SU-DHL-6 (cell line): Measurements from ENCODE around the gene CTBP1.

Experiments
- H2AFZ ChIP-seq: fragments of 200-600 bp; sonication (generic); 2 replicates; pipeline ENCODE4 v1.6.1; 2014; ENCODE audit warnings: low read depth, mild to moderate bottlenecking, moderate library complexity, mixed read lengths, antibody characterized with exemption, low read length; ENCODE audit not compliant: severe bottlenecking
- H3F3A ChIP-seq: fragments of 200-600 bp; shearing (Covaris generic); 2 replicates; pipeline ENCODE4 v1.6.0; 2016; ENCODE audit warnings: antibody characterized with exemption, mild to moderate bottlenecking; ENCODE audit not compliant: insufficient read depth
- H3K27ac ChIP-seq: fragments of 200-600 bp; sonication (generic); 2 replicates; pipeline ENCODE4 v1.5.1; 2016; ENCODE audit warnings: low read depth, mild to moderate bottlenecking, low read length, moderate library complexity, mixed read lengths
- H3K27me3 ChIP-seq: fragments of 200-600 bp; sonication (generic), shearing (Covaris generic); 2 replicates; pipeline ENCODE4 v1.6.0; 2014; ENCODE audit warnings: mild to moderate bottlenecking, low read length
- H3K36me3 ChIP-seq: fragments of 200-600 bp; sonication (generic); 2 replicates; pipeline ENCODE4 v1.6.1; 2014; ENCODE audit warnings: mild to moderate bottlenecking, low read length, mixed read lengths
- H3K4me2 ChIP-seq: fragments of 300-600, 200-600 bp; shearing (Covaris generic), sonication (generic); 2 replicates; pipeline ENCODE4 v1.6.0; 2014; ENCODE audit warnings: low read length, low read depth, mild to moderate bottlenecking; ENCODE audit not compliant: poor library complexity, severe bottlenecking
- H3K4me3 ChIP-seq: fragments of 200-600 bp; sonication (generic); 2 replicates; pipeline ENCODE4 v1.5.1; 2014; ENCODE audit warnings: antibody characterized with exemption, low read length, mild to moderate bottlenecking, mixed read lengths; ENCODE audit not compliant: insufficient read depth, poor library complexity, severe bottlenecking
- H3K79me2 ChIP-seq: fragments of 200-600 bp; sonication (generic); 2 replicates; pipeline ENCODE4 v1.6.1; 2014; ENCODE audit warnings: mild to moderate bottlenecking, low read length, moderate library complexity; ENCODE audit not compliant: insufficient read depth
- H3K9ac ChIP-seq: fragments of 200-600 bp; sonication (generic); 2 replicates; pipeline ENCODE4 v1.7.0; 2014; ENCODE audit warnings: mild to moderate bottlenecking, low read length
- H3K9me2 ChIP-seq: fragments of 200-600 bp; sonication (generic); replicated peaks from 2 replicates; pipeline ENCODE4 v1.6.1; 2014; ENCODE audit warnings: low read length; ENCODE audit not compliant: insufficient read depth
- H3K9me3 ChIP-seq: fragments of 200-600 bp; sonication (generic); 2 replicates; pipeline ENCODE4 v1.6.1; 2014; ENCODE audit warnings: low read length, mixed read lengths; ENCODE audit not compliant: insufficient read depth
- H4K20me1 ChIP-seq: fragments of 200-600 bp; sonication (generic); 2 replicates; pipeline ENCODE4 v1.6.1; 2014; ENCODE audit warnings: low read depth, mild to moderate bottlenecking, antibody characterized with exemption, low read length, moderate library complexity, mixed read lengths
- CTCF ChIP-seq: fragments of 200-600 bp; sonication (generic); IDR thresholded peaks from one replicate; pipeline ENCODE4 v1.5.1; 2017; ENCODE audit warnings: antibody characterized with exemption, mild to moderate bottlenecking, low read length, moderate library complexity; ENCODE audit not compliant: insufficient read depth, poor library complexity, severe bottlenecking
- EZH2phosphoT487 ChIP-seq: fragments of 200-600 bp; sonication (generic), shearing (Covaris generic); conservative IDR thresholded peaks from 2 replicates; pipeline ENCODE4 v1.6.1; 2018; ENCODE audit warnings: mild to moderate bottlenecking, antibody characterized with exemption, low read length, moderate library complexity, mixed read lengths

Gene CTBP1

GRCh38 chr4:1245481-1246051 lies 3.4 kb downstream of the CTBP1 start:
- Histone ChIP-seq H3K36me3 (no peaks in the 10 kb centered on the region), H3K4me2 (peak overlapping the region; percentile 19), H3K9ac (no peak overlapping the region), H3K9me2 (no peaks in the 10 kb centered on the region), H4K20me1 (peaks cover 6% of the 10 kb centered on the region; the same call in 1 of the 2 replicates), H3K79me2 (peaks cover 87% of the 10 kb centered on the region), H3K9me3 (no peaks in the 10 kb centered on the region), H2AFZ (no peak overlapping the region), H3F3A (no peaks in the 10 kb centered on the region), H3K27ac (no peak overlapping the region), H3K4me3 (no peak overlapping the region), H3K27me3 (no peaks in the 10 kb centered on the region)
- TF ChIP-seq EZH2phosphoT487 (no peak), CTCF (no peak)

DNA sequence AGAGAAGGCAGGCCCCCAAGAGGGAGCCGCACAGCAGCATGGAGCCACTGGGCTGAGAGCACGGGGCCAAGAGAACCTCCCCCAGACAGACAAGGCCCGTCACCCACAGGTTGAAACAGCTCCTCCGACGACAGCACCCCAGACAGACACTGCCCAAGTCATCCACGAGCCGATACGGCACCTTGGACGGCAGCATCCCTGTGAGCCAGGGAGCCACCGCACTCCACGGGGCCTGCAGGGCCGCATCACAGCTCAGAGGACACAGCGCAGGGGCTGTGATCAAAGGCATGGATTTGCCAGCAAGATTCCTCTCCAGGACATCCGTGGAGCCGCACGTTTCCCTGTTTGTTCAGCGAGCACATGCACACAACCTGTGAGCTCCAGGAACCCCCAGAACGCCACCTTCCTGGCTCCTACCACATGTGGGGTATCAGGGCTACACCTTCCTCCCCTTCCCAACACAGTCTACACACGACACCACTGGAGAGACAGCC lies 3.9 kb downstream of the CTBP1 start:
- TF ChIP-seq EZH2phosphoT487 (no peak), CTCF (no peak)
- H3K4me2 ChIP-seq, result no peak overlapping the region
- no peaks in the 10 kb centered on the region for H3K9me2 ChIP-seq
- no peaks in the 10 kb centered on the region for H3K36me3 ChIP-seq
- no peak overlapping the region for H2AFZ ChIP-seq
- H3K4me3 ChIP-seq, result no peak overlapping the region
- H3K9me3 ChIP-seq, result no peaks in the 10 kb centered on the region
- H3K27me3 ChIP-seq, result no peaks in the 10 kb centered on the region
- H3K27ac ChIP-seq, result no peak overlapping the region
- peaks cover 82% of the 10 kb centered on the region for H3K79me2 ChIP-seq
- peaks cover 6% of the 10 kb centered on the region; the same call in 1 of the 2 replicates for H4K20me1 ChIP-seq
- H3K9ac ChIP-seq, result no peak overlapping the region
- H3F3A ChIP-seq, result no peaks in the 10 kb centered on the region

DNA sequence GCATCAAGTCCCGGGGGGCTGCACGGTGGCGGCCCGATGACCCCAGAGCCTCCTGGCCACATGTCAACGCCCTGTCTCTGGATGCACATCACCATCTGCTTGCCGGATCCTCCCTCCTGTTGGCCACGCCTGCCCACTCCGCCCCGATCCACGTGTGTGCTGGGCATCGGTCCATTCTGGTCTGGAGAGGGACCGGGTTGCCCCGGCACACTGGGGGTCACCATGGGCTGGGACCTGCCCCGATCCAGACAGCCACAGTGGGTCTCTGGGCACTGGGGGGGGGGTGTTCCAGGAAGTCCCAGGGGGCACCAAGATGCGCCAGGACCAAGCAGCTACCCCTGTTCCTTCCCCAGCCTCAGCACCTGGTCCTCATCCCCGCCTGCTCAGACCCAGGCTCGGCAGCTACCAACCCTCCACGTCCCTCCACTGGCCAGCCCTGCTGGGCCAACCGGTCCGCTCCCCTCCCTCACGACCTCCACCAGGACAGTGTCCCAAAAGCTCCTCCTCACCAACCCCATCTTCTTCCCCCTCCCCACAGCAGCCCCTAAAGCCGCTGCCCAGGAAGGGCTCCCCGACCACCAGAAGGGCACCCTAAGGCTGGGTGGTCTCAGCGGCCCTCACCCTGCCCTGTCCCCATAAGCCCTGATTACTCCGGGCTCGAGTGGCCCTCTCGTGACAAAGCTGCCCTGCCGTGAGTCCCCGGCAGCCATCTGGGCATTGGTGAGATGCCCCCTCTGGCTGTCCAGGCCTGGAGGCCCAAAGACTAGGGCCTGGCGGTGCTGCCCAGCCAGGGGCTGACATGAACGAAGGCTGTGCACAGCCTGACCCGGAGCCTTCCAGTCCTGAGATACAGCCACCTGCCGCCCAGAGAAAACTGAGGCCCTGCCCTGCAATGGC lies 4.6 kb downstream of the CTBP1 start:
- Histone ChIP-seq H3K9ac (no peak overlapping the region), H3K4me2 (no peak overlapping the region), H3K4me3 (no peak overlapping the region), H3K79me2 (peaks cover 81% of the 10 kb centered on the region), H2AFZ (no peak overlapping the region), H3K9me3 (no peaks in the 10 kb centered on the region), H4K20me1 (peaks cover 6% of the 10 kb centered on the region; the same call in 1 of the 2 replicates), H3F3A (no peaks in the 10 kb centered on the region), H3K9me2 (no peaks in the 10 kb centered on the region), H3K36me3 (no peaks in the 10 kb centered on the region), H3K27me3 (no peaks in the 10 kb centered on the region), H3K27ac (no peak overlapping the region)
- TF ChIP-seq CTCF (no peak), EZH2phosphoT487 (no peak)
